Stimulated activated CD4-positive, alpha-beta T cell treated with anti-CD3 and anti-CD28 coated beads, TNF-alpha, amount 100 ng/mL, for 24 hours (primary cell): Measurements from ENCODE around the gene MMD2.
"Not testable (repeated sequence)": the region's sequence is repeated elsewhere in the genome, so short reads cannot be mapped to it uniquely, and the experiment has no call there.

Experiments
- DNase-seq, 3 experiments: peaks; one replicate each; pipeline ENCODE4 v3.0.0-alpha.2; 2020; ENCODE audit warnings: low read depth in 3 of 3

Gene MMD2

DNA sequence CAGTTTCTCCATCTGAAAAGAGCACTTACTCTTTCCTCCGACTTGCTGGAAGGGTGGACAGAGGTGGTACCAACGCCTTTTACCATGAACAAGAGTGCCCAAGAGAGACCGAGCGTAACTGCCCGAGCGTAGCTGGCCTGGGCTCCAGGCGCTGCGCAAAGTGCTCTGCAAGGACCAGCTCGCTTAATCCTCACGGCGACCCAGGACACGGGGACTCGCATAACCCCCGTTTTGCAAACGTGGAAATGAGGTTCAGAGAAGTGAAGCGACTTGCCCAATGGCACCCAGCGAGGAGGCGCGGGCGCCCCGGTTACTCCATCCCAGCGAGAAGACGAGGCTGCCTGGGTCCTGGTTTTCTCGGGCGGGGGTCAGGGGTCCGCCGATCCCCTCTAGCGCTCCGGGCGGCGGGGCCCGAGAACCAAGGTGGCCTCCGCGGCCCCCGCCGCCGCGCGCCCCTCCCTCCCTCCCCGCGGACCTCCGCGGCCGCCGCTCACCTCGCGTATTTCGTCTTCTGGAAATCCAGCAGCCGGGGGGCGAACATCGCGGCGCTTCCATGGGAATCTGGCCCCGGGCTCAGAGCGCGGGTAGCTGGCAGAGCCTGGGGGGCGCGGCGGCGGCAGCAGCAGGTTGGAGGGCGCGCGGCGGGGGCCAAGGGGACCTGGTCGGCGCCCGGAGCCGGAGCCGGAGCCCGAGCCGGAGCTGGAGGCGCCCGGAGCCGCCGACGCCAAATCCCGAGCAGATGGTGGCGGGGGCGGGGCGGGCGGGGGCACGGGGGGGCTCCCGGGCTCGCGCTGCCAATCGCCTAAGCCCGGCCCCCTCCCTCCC, at the start of gene MMD2:
MMD2 (minus strand) TSS at position 711 of the 825 bp plus-strand sequence; CDS start at position 541, 170 bp downstream.
- no peak for DNase-seq

DNA sequence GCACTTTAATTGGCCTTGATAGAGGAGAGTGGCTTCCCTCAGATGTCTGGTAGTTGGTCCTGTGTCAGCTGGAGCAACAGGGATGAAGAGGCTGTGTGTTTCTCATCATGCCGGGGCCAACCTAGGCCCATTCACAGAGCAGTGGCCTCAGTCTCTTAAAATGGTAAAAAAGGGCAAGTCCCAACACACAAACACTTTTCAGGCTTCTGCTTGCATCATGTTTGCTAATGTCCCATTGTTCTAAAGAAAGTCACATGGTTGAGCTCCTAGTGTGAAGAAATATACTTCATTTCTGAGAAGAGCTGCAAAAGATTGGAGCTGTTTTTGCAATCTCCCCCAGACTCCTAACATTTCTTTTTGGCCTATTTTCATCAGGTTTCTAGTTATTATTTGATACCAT, 46.1 kb upstream of the MMD2 start:
- DNase-seq: no peak

- no peak for DNase-seq
Observed at GRCh38 chr7:5001911-5002310, 42.9 kb upstream of the MMD2 start.

DNA sequence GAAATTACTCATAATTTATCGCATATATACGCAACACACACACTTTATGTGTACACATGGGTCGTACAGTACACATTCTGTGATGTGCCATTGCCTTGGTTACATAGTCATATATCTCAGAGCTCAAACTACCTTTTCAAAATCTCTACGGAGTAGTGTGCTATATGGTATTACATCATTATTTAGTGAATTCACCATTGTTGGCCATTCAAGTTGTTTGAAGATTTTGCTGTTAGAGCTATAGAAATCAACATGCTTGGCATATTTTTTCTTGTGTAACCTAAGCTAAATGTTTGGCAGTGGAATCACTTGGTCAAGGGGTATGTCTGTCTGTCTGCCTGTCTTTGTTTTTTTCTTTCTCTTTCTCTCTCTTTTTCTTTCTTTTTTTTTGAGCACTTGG, 42.0 kb upstream of the MMD2 start:
- no peak for DNase-seq

DNA sequence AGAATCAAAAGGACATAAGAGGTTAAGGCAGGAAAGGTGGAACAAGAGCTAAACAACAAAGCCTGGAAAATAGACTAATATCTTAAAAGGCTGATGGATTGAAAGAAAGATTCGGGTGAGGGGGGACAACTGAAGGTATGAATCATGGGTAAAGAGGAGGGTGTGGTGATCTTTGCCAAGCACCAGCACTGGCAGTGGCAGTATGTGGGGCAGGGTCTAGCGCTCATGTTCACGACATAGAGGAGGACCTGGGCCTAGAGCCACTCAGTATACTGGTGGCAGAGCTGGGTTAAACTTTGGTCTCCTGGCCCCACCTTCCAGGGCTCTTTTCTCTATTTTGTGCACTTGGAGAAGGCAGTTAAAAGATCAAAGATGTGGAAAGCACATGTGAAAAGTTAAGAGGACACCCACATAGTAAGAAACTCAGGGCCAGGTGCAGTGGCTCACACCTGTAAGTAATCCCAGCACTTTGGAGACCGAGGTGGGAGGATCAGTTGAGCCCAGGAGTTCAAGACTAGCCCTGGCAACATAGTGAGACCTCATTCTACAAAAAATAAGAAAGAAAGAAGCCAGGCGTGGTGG, 40.5 kb upstream of the MMD2 start:
- DNase-seq: no peak

DNA sequence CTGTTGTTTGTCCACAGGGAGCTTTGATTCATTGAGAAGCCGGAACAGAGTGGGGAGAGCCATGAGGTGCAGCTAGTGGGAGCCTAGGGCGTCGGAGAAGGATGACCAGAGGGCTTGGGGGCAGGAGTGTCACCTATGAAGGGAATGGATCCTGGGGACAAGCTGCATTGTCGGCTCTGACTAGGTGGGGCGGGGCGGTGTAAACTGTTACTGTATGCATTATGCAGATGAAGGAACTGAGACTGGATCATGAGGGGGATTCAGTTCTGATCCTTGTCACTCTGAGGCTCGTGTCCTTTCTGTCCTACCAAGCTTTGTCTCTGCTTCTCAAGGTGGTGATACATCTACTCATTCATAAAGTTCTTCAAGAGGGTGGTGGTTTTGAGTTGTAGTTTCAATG, 39.9 kb upstream of the MMD2 start:
- DNase-seq: no peak

DNA sequence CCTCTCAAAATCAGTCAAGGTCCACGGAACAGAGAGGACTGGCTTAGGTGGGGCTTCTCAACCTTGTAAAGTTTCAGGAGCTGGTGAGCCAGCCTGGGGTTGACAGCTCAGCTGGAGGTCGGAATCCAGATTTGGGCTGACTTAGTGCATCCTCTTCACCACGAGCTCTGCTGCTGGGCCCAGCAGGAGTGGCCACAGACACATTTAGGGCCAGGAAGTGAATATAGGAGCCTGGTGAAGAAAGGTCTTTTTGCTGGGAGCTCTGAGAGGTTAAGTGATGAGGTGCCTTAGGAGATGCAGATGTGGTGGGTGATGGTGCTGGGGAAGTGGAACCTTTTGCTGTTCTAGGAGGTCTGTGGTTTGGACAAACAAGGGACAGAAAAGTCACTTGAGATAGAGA, 39.3 kb upstream of the MMD2 start:
- no peak for DNase-seq

DNA sequence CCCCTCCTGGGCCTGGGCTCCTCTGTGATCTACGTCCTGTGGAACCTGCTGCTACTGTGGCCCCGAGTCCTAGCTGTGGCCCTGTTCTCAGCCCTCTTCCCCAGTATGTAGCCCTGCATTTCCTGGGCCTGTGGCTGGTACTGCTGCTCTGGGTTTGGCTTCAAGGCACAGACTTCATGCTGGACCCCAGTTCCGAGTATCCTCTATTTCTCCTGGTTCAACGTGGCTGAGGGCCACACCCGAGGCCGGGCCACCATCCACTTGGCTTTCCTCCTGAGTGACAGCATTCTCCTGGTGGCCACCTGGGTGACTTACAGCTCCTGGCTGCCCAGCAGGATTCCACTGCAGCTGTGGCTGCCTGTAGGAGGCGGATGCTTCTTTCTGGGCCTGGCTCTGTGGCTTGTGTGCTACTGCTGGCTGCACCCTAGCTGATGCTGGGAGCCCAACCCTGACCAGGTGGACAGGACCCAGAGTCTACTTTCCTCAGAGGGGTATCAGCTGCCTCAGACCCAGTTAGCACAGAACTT, 37.8 kb upstream of the MMD2 start:
- no peak for DNase-seq

DNA sequence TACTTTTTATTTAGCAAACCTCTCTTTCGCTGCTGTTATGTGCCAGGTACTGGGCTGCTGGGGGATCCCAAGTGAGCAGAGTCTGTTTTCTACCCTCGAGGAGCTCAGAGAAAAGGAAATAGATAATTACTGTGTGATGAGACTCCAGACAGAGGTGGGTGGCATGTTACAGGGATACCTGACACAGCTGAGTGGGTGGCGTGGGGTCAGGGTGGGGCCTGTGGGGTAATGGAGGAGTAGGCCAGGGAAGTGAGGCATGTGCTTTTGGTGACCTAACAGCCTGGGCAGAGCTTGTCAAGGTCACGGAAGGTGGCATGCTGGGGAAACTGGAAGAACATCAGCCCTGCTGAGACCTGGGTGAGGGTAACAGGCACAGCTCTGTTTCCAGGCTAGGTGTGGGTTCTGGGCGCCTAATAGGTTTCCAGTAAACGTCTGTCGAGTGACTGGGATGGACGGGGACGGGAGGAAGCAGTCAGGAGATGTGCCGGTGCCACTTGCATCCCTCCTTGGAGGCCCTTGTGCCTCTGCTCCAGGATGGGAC, 36.5 kb upstream of the MMD2 start:
- DNase-seq: no peak

GRCh38 chr7:4993471-4993870, 34.5 kb upstream of the MMD2 start:
- DNase-seq: no peak

GRCh38 chr7:4982741-4983140, 23.8 kb upstream of the MMD2 start:
- not testable (repeated sequence) for DNase-seq

- DNase-seq: not testable (repeated sequence)
Observed at GRCh38 chr7:4981295-4981890, 22.4 kb upstream of the MMD2 start.

- DNase-seq: not testable (repeated sequence)
Observed at GRCh38 chr7:4975626-4976025, 16.6 kb upstream of the MMD2 start.

DNA sequence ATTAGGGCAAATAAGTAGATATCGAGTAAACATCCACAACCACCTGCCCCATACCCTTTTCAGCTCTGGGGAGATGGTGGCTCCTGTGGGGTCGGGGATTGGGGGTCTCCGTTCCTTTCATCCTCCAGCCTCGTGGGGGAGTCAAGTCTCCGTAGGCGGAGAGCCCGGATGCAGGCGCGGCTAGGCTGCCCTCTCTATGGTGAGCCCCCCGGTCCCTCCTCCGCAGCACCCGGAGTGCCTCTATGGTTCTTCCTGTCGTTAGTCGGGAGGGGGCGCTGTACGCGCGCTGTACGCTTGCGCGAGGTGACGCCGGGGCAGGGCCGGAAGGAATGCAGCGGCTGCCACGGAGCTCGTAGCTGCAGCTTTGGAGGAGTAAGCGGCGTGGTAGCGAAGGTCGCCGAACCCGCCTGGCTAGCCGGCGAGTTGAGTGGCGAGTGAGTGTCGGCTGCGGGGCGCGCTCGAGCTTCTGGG, 14.8 kb upstream of the MMD2 start:
- peak; percentile 90 to 92 (median 91) for DNase-seq

GRCh38 chr7:4972446-4972845, 13.5 kb upstream of the MMD2 start:
- not testable (repeated sequence) for DNase-seq

DNA sequence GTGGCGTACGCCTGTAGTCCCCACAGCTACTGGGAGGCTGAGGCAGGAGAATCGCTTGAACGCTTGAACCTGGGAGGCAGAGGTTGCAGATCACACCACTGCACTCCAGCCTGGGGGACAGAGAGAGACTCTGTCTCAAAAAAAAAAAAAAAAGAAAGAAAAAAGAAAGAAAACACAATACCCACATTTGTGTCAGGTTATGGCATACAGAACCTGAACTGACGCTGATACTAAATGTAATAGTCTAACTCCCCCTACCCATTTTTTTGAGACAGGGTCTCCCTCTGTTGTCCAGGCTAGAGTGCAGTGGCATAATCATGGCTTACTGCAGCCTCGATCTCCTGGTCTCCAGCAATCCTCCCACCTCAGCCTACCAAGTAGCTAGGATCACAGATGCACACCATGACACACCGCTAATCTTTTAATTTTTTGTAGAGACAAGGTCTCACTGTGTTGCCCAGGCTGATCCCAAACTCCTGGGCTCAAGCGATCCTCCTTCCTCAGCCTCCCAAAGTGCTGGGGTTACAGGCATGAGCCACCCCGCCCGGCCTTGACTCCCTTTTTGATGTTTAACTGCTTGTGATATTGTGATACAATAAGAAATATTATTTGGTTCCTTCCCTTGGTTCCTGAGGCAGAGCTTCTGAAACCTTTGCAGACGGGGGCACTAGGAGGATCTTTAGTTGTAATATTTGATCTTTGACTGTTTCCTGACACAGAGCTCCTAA, 6.5 kb upstream of the MMD2 start:
- DNase-seq: no peak

GRCh38 chr7:4964506-4964905, 5.5 kb upstream of the MMD2 start:
- DNase-seq: no peak

DNA sequence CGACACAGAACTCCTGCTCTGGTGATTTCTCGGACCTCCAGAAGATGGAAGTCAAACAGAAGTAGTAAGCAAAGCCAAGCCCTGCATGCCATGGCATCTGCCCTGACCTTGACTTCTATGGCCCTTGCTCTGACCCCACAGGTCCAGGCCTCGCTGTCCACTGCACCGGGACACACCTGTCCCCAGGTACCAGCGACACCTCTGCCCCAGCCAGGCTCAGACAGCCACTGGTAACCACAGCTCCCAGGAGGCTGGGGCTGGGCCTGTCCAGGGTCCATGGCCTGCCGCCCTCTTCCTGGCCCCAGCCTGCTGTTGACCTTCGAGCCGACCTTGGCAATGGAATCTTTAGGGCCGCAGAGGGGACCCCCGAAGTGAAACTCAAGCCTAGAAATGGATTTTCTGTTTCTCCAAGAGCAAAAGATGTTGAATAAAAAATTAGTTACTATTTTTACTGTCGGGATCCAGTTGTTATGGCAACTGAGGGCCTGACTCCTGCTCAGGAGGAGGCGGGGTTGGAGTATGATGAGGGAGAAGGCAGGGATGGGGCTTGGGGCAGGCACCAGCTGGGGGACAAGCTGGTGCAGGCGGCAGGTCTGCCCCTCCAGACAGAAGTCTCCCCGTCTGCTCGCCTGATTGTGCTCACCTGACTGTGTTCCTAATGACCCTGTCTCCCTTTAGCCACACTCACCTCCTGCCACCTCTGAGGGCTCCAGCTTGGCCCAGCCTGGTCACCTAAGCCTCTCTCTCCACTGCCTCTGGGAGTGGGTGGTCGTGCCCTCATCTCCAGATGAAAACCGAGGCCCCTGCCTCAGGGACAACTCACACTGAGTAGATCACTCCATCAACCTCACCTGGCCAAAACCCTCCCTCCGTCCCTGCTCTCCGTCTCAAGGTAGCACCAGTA, 4.1 kb upstream of the MMD2 start:
- DNase-seq: no peak

DNA sequence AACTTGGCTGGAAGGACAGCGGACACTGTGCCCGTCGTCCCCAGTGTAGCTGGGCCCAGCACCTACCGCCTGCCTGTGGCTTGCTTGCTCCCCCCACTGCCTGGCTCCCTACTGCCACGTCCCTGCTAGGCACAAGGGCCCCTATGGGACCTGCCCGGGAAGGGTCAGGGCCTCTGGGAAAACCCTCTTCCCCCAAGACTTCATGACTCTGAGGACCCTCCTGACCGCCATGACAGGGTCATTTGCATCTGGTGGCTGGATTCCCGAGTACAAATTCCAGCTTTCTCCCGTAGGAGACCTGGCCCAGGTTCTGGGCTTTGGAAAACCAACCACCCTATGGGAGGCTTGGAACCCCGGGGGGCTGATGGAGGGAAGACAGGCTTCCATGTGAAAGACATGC, 1.4 kb upstream of the MMD2 start:
- no peak for DNase-seq

DNA sequence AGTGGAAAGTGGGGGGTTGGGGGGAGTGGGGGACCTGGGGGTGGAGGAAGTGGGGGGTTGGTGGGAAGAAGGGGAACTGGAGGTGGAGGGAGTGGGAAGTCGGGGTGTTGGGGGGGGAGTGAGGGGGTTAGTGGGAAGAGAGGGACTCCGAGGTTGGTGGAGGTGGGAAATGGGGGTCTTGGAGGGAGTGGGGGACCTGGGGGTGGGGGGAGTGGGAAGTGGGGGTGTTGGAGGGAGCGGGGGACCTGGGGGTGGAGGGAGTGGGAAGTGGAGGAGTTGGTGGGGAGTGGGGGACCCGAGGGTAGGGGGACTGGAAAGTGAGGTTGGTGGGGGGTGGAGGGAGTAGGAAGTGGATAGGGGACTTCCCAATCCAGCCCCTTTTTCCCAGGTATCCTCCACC, 906 bp upstream of the MMD2 start:
- DNase-seq: no peak

GRCh38 chr7:4959306-4959705, 319 bp upstream of the MMD2 start:
- no peak for DNase-seq
